TTC549 (cell line): ENCODE results near the gene HCRT.

Experiments
- FAIRE-seq: peaks from 2 replicates; lab custom pipeline; 2012; peaks lifted over from hg19 to GRCh38; lab: Jason Lieb, UNC

The HCRT gene

DNA sequence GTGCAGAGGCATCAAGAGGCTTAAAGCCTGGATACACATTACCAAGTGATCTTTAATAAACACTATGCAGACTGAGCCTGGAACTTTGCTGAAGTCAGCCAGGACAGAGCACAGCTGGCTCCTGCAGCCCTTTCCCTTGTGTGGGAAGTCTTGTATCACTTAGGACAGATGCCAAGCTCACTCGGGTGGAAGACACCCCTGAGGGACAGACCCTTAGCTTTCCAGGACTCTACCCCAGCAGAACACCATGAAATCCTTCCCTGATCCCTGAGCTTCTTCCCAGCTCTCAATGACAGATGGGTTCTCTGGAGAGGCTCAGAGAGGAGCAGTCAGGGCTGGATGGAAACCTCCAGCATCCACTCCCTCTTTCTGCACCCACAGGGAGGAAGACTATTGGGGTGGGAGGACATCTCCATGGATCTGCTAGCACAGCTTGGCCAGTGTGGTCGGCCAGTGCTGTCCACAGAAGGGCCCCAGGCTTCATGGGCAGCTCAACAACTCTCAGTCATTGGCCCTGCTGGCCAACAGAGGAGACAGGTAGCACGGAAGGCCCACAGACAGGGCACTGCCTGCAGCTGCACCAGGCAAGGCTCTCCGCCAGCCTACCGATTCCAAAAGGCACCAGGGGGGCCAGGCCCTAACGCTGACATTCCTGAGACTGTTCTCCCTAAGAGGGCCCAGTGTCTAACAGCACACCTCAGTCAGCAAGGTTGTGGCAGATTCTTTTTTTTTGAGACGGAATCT lies 46.3 kb downstream of the HCRT start:
- FAIRE-seq: no peak

DNA sequence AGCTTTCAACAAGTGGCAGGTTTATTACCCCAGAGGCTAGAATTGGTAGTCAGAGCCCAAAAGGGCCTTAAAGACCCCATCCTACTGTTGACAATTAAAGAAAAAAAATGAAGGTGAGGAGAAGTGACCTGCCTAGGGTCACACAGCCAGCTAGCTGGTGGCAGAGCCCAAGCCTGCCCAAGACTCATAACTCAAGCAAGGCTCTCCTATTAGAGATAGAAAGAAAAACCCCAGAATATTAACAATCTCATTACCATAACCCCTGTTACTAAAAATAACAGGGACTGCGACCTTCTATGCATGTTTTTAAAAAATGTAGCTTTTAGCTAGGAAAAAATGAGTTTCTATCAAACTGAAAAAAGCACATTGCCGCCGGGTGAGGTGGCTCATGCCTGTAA lies 48.6 kb downstream of the HCRT start:
- FAIRE-seq: no peak

DNA sequence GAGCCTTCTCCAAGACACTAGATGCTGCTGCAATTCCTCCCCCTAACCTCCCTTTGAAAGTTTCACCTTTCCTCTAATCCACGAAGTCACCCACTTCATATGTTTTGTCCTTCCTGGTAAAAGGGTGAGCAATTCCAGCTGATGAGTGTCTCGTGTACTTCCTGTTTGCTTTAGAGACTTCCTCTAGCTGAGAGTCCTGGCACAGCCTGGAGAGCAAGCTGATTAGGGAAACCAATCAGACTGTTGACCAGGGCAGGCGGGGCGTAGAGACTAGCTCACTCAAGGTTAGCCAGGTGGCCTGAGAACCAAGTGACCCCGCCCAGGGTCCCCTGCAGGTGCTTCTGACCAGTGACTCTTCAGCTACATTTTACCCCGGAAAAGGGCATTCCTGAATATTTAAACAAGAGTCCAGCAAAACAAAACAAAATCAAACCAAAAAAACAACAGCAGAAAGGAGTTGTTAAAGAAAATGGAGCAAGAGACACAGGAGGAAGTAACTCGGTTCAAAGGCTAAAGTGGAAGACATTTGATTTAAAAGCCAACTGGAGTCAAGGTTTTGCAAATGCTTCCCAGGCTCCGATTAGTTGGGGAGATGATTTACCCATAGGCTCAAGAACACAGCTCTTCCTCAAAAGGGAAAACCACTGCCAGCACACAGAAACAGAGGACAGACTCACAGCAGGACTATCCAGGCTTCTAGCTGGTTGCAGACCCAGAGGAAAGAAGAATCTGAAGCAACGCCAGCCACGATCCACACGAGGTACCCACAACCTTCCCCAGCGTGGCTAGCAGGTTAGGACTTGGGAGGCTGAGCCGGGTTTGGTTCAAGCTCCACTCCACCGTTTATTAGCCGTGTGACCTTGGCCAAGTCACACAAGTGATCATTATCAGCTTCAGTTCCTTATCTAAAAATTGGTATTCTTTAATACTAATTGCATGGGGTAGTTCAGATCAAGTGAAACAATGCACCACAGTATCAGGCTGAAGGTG lies 49.3 kb downstream of the HCRT start:
- FAIRE-seq: no peak

DNA sequence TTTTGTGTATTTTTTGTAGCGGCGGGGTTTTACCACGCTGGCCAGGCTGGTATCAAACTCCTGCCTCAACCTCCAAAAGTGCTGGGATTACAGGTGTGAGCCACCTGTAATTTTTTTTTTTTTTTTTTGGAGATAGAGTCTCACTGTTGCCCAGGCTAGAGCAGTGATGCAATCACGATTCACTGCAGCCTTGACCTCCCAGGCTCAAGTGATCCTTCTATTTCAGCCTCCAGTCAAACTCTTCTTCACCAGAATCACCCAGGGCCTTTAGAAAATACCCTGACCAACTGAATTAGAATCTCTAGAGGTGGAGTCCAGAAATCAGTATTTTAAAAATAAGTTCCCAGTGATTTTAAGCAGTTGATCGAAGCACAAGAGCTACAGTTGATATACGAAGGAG lies 50.1 kb downstream of the HCRT start:
- FAIRE-seq: no peak
